HG02885 (cell line): ENCODE measurements around the gene RAB20.

Source experiments
- ATAC-seq: cut with Tn5 transposase; IDR thresholded peaks from one replicate; pipeline ENCODE4 v1.9.1; 2021; ENCODE audit warnings: mild to moderate bottlenecking; ENCODE audit not compliant: unreplicated experiment, poor library complexity

The RAB20 gene

GRCh38 chr13:110531671-110532083 is 29.8 kb downstream of the RAB20 start:
- no peak for ATAC-seq

GRCh38 chr13:110531100-110531499 is 30.4 kb downstream of the RAB20 start:
- no peak for ATAC-seq

- ATAC-seq, result no peak
Measured at GRCh38 chr13:110529522-110530311, 31.8 kb downstream of the RAB20 start.

GRCh38 chr13:110528911-110529310 is 32.6 kb downstream of the RAB20 start:
- no peak for ATAC-seq

- no peak for ATAC-seq
Measured at GRCh38 chr13:110528371-110528770, 33.2 kb downstream of the RAB20 start.

- ATAC-seq, result peak; percentile 83
Measured at GRCh38 chr13:110525328-110526319, 35.9 kb downstream of the RAB20 start.

- ATAC-seq, result no peak
Measured at GRCh38 chr13:110524541-110525257, 36.8 kb downstream of the RAB20 start.

GRCh38 chr13:110523838-110524540 is 37.5 kb downstream of the RAB20 start:
- ATAC-seq, result no peak

GRCh38 chr13:110523180-110523579 is 38.3 kb downstream of the RAB20 start:
- no peak for ATAC-seq

- no peak for ATAC-seq
Measured at GRCh38 chr13:110522721-110523120, 38.8 kb downstream of the RAB20 start.

GRCh38 chr13:110521946-110522345 is 39.6 kb downstream of the RAB20 start:
- ATAC-seq, result peak; percentile 47

GRCh38 chr13:110521296-110521680 is 40.2 kb downstream of the RAB20 start:
- no peak for ATAC-seq

- no peak for ATAC-seq
Measured at GRCh38 chr13:110520431-110521295, 40.9 kb downstream of the RAB20 start.

- ATAC-seq, result no peak
Measured at GRCh38 chr13:110519506-110519905, 42.0 kb downstream of the RAB20 start.

GRCh38 chr13:110519046-110519445 is 42.5 kb downstream of the RAB20 start:
- ATAC-seq, result no peak

- no peak for ATAC-seq
Measured at GRCh38 chr13:110518571-110518970, 43.0 kb downstream of the RAB20 start.

- no peak for ATAC-seq
Measured at GRCh38 chr13:110518226-110518525, 43.3 kb downstream of the RAB20 start.

GRCh38 chr13:110517505-110518225 is 43.9 kb downstream of the RAB20 start:
- no peak for ATAC-seq

GRCh38 chr13:110516500-110516899 is 45.0 kb downstream of the RAB20 start:
- ATAC-seq, result no peak
